Stimulated activated CD4-positive, alpha-beta T cell treated with anti-CD3 and anti-CD28 coated beads, Interleukin-4, amount 100 ng/mL, for 4 hours (primary cell): Measurements from ENCODE around the gene RSF1.

Source experiments
- DNase-seq, 2 experiments: peaks; one replicate each; pipeline ENCODE4 v3.0.0-alpha.2; 2020

The RSF1 gene

DNA sequence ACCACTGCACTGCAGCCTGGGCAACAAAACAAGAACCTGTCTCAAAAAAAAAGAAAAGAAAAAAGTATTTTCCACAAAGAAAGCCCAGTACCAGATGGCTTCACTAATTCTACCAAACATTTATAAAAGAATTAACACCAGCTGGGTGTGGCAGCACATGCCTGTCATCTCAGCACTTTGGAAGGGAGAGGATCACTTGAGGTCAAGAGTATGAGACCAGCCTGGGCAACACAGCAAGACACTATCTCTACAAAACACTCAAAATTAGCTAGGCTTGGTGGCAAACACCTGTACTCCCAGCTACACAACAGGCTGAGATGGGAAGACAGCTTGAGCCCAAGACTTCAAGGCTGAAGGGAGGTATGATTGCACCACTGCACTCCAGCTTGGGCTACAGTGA is 20.1 kb downstream of the RSF1 start:
- DNase-seq = no peak

DNA sequence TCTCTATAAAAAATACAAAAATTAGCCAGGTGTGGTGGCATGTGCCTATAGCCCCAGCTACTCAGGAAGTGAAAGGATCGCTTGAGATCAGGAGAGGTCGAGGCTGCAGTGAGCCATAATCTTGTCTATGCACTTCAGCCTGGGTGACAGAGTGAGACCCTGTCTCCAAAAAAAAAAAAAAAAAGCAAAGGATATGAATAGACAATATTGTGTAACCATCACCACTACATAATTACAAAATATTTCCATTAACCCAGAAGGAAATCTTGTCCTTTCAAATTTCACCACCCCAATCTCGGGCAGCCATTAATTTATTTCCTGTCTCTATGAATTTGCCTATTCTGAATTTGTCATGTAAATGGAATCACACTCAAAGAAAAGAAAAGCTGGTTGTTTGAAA is 21.2 kb downstream of the RSF1 start:
- no peak for DNase-seq

DNA sequence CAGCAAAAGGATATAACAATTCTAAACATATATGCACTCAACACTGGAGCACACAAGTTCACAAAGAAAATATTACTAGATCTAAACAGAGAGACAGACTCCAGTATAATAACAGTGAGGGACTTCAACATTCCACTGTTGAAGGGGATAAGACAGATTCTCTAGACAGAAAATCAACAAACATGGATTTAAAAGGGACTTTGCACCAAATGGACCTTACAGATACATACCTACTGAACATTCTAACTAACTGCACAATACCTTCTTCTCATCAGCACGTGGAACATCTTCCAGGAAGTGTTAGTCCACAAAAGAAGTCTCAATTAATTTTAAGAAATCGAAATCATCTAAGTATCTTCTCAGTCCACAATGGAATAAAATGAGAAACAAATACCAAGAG is 26.6 kb downstream of the RSF1 start:
- DNase-seq = no peak

DNA sequence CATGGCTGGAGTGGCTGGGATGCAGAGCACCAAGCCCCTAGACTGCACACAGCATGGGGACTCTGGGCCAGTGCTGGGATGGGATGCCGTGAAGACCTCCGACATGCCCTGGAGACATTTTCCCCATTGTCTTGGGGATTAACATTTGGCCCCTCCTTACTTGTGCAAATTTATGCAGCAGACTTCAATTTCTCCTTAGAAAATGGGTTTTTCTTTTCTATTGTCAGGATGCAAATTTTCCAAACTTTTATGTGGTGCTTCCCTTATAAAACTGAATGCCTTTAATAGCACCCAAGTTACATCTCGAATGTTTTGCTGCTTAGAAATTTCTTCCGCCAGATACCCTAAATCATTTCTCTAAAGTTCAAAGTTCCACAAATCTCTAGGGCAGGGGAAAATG is 29.2 kb downstream of the RSF1 start:
- DNase-seq = no peak

DNA sequence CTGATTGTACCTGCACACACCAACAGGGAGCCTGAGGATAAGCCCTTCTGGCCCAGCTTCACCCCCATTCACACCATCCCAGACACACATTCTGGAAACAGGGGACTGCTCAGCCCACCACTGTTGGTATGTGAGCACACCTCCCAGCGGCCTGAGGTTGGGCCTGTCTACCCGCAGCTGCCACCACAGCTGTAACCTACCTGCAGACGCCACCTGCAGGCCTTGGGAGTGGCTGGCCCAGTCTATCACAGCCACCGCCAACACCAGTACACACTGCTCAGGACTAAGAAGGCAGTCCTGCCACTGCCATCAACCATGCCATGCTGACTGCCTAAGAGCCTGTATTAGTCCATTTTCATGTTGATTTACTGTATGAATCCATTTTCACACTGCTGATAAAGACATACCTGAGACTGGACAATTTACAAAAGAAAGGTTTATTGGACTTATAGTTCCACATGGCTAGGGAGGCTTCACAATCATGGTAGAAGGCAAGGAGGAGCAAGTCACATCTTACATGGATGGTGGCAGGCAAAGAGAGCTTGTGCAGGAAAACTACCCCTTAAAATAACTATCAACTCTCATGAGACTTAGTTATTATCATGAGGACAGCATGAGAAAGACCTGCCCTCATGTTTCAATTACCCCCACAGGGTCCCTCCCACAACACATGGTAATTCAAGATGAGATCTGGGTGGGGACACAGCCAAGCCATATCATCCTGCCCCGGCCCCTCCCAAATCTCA is 30.6 kb downstream of the RSF1 start:
- DNase-seq = no peak

DNA sequence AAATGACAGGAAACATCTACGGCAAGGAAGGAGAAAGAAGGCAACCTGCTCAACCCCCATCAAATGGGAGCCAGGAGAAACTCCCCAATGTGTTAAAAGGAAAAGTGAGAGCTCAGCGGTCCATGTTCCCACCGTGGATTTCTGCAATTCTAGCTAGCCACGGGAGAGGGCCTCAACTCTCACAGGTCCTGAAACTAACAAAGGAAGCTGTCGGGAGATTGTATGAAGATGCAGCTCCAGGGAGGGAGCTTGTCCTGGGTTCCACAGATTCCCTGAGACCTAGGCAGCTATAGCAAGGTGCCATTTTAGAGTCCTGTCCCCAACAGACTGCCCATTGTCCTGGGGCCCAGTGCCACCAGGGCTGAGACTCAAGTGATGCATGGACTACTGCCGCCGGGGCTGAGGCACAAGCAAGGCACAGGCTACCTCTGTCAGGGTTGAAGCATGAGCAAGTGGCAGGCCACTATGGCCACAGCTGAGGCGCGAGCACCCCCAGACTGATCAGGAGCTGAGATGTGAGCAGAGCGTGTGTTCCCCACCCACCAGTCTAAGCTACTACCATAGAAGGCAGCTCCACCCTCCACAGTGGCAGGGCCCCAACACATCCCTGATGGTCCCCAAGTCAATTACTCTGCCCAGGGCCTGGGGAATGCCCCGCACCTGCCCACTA is 31.3 kb downstream of the RSF1 start:
- no peak for DNase-seq

DNA sequence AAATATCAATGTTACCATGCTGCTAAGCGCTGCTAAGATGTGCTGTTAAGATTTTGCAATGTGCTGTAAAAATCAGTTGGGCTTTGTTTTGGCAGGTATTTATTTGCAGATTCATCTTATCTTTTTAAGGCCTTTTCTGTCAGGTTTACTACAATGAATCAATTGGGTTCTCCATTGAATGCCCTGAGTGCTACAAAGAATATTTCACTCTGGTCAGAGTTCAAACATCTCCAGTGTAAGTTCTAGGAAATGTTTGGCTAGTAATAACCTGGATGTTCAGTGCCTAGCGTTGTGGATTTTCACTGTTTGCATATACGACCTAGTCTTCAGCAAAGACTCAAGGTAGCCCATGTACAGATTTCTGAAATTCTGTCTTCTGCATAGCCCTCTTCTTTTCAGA is 36.0 kb downstream of the RSF1 start:
- no peak for DNase-seq

DNA sequence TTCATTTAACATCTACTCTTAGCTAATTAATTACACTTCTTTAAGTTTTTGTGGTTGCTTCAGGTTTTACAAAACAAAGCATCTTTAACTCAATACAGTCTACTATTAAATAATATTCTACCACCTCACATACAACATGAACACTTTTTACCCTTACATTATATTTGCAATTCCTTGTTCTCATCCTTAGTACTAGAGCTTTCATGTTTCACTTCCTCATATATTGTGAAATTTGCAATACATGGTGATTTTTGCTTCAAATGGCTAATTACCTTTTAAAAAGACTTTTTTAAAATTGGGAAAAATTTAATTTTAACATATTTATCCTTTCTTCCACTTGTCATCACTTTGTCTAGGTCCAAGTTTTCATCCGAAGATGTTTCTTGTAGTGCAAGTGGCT is 37.5 kb downstream of the RSF1 start:
- no peak for DNase-seq

DNA sequence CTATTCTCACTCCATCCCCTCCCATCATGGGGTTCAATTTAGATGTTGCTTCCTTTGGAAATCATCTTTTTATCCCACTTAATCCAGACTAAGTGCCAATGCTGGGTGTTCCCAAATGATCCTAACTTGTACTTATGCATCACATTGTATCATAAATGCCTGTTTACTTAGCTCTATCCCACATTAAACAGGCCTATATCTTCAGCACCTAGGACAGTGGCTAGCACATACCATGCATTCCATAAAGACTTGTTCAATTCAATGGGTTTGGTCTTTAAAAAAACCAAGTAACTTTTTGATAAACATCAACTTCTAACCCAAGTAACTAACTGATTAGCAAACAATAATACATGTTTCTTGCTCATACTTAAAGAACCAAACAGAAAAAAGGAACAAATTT is 40.6 kb downstream of the RSF1 start:
- DNase-seq = no peak

DNA sequence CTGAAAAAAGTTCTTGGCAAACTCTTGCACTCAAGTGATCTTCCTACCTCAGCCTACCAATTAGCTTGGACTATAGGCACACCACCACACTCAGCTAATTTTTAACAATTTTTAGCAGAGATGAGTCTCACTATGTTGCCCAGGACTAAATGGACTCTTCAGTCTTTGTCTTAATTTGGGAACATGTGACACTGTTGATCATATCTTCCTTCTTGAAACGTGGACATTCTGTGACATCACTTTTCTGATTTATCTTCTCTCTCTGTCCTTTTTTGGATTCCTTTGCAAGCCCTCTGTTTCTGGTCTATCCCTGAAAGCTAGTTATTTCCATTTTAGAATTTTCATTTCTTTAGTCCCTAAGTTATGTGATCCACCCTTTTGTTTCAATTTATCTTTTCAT is 42.0 kb downstream of the RSF1 start:
- no peak for DNase-seq

DNA sequence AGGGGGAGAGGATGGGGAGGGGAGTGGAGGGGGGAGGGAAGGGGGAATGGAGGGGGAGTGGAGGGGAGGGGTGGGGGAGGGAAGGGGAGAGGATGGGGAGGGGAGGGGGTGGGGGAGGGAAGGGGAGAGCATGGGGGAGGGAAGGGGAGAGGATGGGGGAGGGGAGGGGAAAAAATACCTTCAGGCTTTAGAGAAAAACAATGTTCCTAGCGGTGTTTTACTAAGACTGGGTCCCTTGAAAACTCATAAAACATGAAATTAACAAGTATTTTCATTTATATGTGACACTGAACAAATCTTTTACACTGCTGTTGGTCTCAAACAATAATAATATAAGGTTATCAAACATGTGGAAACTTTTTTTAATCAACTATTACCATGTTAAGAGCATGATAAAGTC is 42.4 kb downstream of the RSF1 start:
- DNase-seq = no peak

DNA sequence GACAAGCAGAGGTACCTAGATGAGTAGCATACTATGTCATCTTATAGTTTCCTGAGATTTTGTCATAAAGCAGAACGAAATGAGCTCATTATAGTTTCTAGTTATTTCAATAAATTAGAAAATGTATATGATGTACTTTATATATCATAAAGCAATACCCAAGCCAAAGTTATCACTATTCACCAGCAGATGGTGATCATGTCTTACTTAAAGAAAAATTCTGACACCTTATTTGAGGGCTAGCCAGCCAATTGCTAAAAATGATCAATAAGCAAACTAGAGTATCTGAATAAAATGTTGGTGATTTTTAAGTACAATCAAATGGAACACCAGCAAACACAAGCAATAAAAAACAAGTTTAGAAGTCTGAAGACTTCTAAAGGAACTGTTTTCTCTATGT is 44.1 kb downstream of the RSF1 start:
- no peak for DNase-seq

DNA sequence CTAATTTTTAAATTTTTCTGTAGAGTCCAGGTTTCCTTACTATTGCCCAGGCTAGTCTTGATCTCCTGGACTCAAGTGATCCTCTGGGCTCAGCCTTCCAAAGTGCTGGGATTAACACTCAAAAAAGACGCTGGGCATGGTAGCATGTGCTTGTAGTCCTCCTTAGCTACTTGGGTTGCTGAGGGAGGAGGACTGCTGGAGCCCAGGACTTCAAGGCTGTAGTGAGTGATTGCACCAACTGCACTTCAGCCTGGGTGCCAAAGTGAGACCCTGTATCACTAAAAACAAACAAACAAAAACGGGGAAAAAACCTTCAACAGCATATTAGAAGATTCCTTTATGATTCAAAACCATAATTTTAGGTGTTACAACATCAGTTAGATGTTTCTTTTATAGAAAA is 44.6 kb downstream of the RSF1 start:
- no peak for DNase-seq

DNA sequence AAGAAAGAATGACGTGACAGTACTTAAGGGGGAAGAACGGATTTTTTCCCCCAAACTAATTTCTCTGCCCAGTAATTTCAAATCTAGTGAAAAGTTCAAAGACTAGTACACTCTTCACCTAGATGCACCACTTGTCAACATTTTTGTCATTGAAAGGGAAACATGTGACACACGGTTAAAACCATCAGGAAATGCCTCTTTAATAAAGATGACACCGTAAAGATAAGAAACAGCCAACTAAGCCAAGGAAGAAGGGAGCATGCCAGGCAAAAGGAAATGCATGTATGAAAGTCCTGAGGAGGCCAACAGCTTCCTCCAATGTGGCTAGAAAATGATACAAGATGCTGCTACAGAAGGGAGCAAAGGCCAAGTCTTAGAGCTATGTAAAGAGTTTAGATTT is 49.4 kb downstream of the RSF1 start:
- DNase-seq = no peak

DNA sequence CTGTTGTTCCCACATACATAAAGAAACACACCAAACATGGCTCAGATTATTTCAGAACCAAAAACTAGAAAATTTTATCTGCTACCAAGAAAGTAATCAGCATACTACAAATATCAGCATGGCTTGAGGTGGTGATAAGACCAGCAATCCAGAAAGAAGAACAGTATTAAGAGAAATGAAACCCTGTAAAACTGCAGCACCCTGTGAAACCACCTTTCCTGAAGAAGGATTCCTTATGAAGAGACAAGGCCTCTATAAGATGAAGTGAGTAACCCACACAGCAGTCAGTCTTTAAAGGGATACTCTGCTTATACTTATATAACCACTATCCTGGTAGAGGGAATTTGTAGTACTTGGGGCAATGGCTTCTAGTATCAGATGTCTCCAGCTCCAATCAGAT is 49.9 kb downstream of the RSF1 start:
- no peak for DNase-seq

DNA sequence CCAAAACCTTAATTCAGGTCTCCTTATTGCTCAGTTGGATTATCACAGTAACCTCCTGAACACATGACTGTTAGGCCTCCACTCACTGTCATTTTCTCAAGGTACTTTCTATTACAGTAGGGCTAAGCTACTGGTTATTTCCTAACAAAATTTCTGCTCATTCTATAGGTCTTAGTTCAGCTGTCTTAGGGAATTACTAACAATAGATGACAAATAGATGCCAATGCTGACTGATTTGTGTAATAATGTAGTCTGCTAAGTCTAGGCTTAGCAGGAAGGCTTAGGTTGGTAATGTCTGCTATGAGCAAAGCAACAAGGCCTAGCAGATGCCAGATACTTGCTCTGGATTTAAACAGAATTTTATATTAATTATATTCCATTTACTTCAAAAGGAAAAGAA is 58.1 kb downstream of the RSF1 start:
- DNase-seq = no peak

DNA sequence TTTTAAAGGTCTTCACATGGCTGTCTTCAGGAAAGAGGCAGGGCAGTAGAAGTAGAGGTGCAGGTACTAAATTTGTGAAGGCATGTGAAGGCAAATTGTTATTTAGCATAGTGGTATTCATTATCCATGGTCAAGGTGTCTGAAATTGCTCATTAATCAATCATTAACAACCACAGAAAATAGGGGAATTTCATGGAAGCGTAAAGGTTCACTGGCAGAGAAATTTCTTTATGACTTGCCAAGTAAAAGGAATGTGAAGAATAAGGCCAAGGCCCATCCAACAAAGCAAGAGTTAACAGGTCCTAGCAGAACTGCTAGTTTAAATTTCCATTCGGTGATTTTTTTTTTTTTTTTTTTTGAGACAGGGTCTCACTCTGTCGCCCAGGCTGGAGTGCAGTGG is 59.0 kb downstream of the RSF1 start:
- DNase-seq = no peak

DNA sequence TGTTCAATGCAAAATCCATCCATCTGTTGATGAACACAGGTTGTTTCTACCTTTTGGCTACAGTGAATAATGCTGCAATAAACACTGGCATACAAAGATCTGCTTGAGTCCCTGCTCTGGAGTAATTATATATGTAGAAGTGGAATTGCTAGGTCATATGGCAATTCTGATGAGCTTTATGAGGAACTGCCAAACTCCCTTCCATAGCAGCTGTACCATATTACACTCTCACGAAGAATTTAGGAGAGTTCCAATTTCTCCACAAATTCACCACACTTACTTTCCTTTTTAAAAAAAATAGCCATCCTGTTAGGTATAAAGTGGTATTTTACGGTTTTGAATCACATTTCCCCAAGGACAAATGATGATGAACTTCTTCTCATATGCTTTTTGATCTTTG is 62.2 kb downstream of the RSF1 start:
- DNase-seq = no peak

DNA sequence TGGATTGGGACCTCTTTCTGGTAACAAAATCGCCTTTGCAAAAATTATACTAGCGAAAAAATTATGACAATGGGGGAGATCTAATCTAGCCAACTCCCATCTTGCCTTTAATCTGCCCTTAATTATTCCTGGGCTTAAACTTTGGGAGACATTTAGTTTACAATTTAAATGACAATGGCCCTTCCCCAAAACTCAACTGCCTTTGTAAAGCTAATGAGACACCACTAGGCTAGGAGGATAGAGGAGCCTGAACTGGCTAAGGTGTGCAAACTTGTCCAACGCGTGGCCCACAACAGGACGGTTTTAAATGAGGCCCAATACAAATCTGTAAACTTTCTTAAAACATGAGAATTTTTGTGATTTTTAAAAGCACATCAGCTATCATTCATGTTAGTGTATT is 67.3 kb downstream of the RSF1 start:
- no peak for DNase-seq

DNA sequence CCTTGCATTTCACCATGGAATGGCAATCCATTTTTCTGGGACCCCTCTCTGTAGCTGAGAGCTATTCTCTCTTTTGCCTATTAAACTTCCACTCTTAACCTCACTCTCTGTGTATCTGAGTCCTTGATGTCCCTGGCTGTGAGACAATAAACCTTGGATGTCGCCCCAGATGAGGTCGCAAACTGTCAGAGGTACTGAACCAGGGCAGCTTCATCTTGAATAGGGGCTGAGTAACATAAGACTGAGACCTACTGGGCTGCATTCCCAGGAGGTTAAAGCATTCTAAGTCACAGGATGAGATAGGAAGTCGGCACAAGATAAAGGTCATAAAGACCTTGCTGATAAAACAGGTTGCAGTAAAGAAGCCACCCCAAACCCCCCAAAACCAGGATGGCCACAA is 68.0 kb downstream of the RSF1 start:
- DNase-seq = no peak

DNA sequence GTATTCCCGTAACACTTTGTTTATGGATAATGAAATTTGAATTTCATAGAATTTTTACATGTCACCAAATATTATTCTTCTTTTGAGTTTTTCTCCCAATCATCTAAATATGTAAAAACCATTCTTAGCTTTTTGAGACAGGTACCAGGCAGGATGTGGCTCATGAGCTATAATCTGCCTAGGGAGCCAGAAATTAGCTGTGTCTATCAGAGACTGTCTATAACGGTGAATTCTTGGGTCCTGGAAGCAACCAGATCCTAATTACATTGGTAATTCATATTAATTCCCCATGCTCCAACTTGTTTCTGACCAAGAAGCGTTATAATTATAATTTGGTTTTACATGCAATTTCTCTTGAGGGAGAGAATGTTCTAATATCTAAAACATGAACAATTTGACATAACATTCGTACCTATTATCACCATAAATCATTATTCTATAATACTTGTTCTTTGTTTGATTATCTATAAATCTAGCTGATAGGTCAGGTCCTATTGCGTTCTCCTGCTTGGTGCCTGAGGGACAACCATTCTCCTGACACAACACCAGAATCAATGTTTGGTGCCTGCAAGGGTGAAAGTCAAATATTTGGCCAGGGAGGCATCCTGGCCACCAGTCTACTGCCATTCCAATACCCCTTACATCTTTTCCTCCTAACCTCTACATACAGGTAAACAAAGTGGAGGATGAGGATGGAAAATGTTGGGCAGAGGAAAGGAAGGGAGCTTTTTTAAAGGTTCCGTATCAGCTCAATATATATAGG is 69.9 kb downstream of the RSF1 start:
- no peak for DNase-seq

DNA sequence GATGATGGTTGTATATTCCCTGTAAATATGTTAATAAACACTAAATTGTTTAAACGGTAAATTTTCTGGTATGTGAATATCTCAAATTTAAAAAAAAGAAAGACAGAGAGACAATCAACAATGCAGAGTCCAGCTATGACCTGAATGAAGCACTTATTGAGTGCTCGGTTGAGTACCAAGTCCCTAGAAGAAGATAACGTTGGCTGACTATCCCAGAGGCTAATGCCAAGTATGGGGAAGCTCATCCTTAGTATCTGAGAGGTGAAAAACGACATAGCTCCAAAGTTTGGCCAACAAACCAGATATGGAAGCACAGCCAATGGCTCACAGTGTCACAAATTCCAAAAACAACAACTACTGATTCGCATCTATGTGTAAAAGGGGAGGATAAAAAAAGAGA is 71.3 kb downstream of the RSF1 start:
- DNase-seq = no peak

DNA sequence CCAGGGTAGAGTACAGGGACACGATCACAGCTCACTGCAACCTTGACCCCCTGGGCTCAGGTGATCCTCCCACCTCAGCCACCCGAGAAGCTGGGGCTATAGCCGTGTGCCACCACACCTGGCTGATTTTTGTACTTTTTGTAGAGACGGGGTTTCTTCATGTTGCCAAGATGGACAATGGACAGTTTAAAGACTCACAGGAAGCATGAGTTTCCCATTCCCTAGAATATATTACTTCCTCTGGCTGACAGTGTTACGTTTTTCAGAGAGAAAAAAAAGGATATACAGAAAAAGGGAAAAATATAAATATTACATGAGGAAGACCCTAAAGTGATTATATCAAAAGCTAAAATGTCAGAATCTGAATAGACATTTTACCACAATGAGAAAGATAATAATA is 72.3 kb downstream of the RSF1 start:
- DNase-seq = no peak

DNA sequence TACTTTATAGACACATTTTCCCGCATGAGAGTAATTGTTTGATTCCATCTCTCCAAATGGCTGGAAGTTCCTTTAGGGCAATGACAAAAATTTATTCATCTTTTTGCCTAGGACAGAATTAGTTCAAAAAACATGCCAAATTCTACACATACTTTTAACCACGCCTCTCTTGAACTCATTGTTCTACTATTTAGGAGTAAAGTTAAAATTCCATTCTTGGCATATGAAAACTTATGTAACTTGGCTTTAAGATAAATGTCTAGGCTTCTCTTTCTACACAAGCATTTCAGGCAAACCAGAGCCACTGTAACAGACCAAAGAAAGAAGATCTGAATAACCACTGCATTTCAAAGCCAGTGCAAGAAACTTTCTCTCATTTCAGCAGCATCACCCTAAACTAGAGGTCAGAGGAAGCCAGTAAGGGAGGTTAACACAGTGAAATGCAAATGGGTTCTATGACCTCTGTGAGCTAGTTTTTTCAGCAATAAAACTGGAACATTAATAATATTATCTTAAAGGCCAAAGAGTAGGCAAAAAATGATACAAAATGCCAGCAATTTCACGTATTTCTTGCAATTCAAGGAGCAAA is 73.0 kb downstream of the RSF1 start:
- no peak for DNase-seq
